HL-60 (cell line): Measurements from ENCODE around the gene WDR27.
"Not testable (repeated sequence)": the region's sequence is repeated elsewhere in the genome, so short reads cannot be mapped to it uniquely, and the experiment has no call there.

Experiments used
- DNase-seq, 2 experiments: peaks; one replicate each; pipeline ENCODE4 v3.0.0-alpha.2; 2010 to 2020; ENCODE audit warnings: low read depth in 1 of 2, low spot score in 1 of 2
- H3K27ac ChIP-seq: fragments of 250-450 bp; sonication (Bioruptor Pico); replicated peaks from 2 replicates; pipeline ENCODE4 v1.5.1; 2020; ENCODE audit warnings: mild to moderate bottlenecking, moderate library complexity
- H3K27me3 ChIP-seq: fragments of 250-450 bp; sonication (Bioruptor Pico); 2 replicates; pipeline ENCODE4 v1.5.1; 2021; ENCODE audit warnings: mild to moderate bottlenecking, moderate library complexity; ENCODE audit not compliant: insufficient read depth, poor library complexity, severe bottlenecking
- H3K4me3 ChIP-seq: replicated peaks from 2 replicates; pipeline ENCODE4 v1.5.1; 2011; ENCODE audit warnings: mild to moderate bottlenecking, control low read depth, low read length; ENCODE audit not compliant: insufficient read depth
- GABPA ChIP-seq: IDR thresholded peaks from 2 replicates; pipeline ENCODE4 v1.6.1; 2012; ENCODE audit warnings: low read depth
- POLR2AphosphoS5 ChIP-seq: IDR thresholded peaks from 2 replicates; pipeline ENCODE4 v1.6.1; 2012; ENCODE audit warnings: low read depth
- SPI1 ChIP-seq: IDR thresholded peaks from 2 replicates; pipeline ENCODE4 v1.6.1; 2012; ENCODE audit warnings: low read depth, mild to moderate bottlenecking, borderline replicate concordance
- TF ChIP-seq, protein P1 (sequence below): IDR thresholded peaks from one replicate; pipeline ENCODE4 v1.5.1; 2011; ENCODE audit warnings: low read length, control low read depth, inconsistent platforms; ENCODE audit not compliant: insufficient read depth
- TF ChIP-seq, protein P2 (sequence below): IDR thresholded peaks from 2 replicates; pipeline ENCODE4 v1.6.1; 2012; ENCODE audit warnings: low read depth; ENCODE audit not compliant: insufficient replicate concordance

The WDR27 gene

DNA sequence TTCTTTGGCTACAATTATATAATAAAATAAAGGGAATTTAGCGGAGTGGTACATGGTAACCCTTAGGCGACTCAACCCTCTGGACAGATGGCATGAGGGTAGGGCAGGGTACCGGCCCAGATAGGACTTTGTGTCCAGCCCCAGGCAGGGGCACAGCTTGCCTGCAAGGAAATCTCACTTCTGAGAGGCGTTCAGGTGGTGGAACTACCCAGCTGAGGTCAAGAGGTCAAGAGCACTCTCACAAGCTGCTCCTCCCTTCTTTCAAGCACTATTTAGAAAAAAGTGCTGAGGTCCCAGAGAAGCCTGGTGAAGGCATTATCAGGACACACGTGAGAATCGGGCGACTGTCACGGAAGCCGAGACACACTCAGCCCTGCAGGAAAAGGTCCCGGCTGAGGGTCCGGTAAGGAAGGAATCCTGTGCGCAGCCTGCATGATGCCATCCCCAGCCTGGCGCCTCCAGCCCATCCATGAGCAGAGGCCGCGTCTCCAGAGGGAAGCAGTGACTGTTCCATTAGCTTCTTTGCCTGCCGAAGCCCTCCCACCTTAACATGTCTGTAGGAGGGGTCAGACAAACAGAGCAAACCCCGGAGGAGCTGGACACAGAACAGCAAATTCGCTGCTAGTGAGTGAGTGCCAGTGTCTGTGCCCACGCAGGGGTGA is 54.8 kb downstream of the WDR27 start:
- TF ChIP-seq, protein P1, sequence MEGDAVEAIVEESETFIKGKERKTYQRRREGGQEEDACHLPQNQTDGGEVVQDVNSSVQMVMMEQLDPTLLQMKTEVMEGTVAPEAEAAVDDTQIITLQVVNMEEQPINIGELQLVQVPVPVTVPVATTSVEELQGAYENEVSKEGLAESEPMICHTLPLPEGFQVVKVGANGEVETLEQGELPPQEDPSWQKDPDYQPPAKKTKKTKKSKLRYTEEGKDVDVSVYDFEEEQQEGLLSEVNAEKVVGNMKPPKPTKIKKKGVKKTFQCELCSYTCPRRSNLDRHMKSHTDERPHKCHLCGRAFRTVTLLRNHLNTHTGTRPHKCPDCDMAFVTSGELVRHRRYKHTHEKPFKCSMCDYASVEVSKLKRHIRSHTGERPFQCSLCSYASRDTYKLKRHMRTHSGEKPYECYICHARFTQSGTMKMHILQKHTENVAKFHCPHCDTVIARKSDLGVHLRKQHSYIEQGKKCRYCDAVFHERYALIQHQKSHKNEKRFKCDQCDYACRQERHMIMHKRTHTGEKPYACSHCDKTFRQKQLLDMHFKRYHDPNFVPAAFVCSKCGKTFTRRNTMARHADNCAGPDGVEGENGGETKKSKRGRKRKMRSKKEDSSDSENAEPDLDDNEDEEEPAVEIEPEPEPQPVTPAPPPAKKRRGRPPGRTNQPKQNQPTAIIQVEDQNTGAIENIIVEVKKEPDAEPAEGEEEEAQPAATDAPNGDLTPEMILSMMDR, result no peak
- no peak for TF ChIP-seq POLR2AphosphoS5
- TF ChIP-seq SPI1, result no peak
- TF ChIP-seq, protein P2, sequence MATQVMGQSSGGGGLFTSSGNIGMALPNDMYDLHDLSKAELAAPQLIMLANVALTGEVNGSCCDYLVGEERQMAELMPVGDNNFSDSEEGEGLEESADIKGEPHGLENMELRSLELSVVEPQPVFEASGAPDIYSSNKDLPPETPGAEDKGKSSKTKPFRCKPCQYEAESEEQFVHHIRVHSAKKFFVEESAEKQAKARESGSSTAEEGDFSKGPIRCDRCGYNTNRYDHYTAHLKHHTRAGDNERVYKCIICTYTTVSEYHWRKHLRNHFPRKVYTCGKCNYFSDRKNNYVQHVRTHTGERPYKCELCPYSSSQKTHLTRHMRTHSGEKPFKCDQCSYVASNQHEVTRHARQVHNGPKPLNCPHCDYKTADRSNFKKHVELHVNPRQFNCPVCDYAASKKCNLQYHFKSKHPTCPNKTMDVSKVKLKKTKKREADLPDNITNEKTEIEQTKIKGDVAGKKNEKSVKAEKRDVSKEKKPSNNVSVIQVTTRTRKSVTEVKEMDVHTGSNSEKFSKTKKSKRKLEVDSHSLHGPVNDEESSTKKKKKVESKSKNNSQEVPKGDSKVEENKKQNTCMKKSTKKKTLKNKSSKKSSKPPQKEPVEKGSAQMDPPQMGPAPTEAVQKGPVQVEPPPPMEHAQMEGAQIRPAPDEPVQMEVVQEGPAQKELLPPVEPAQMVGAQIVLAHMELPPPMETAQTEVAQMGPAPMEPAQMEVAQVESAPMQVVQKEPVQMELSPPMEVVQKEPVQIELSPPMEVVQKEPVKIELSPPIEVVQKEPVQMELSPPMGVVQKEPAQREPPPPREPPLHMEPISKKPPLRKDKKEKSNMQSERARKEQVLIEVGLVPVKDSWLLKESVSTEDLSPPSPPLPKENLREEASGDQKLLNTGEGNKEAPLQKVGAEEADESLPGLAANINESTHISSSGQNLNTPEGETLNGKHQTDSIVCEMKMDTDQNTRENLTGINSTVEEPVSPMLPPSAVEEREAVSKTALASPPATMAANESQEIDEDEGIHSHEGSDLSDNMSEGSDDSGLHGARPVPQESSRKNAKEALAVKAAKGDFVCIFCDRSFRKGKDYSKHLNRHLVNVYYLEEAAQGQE, result no peak
- no peak for TF ChIP-seq GABPA
- DNase-seq, result no peak
- no peak overlapping the region for H3K27ac ChIP-seq
- no peaks in the 10 kb centered on the region for H3K27me3 ChIP-seq
- no peak overlapping the region for H3K4me3 ChIP-seq

DNA sequence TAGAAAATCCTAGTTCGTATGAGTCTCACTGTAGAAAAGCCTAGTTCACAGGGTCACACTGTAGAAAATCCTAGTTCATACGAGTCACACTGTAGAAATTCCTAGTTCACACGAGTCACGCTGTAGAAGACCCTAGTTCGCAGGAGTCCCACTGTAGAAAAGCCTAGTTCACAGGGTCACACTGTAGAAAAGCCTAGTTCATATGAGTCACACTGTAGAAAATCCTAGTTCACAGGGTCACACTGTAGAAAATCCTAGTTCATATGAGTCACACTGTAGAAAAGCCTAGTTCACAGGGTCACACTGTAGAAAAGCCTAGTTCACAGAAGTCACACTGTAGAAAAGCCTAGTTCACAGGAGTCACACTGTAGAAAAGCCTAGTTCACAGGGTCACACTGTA is 56.4 kb downstream of the WDR27 start:
- DNase-seq, H3K27ac ChIP-seq, H3K27me3 ChIP-seq, H3K4me3 ChIP-seq: not testable (repeated sequence)

DNA sequence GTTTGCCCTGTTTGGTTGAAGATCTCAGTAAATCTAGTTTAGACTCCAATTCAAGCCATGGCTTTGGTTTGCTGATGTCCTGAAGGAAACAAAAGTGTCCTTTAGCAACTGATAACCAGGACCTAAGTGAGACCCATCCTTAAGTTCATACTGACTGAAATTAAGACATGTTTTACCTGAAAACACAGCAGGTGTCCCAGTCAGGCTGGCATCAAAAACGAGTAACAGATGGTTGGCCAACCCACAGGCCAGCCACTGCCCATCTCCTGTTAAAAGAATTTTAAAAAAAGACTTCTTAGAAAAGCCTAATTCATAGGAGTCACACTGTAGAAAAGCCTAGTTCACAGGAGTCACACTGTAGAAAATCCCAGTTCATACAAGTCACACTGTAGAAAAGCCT is 58.3 kb downstream of the WDR27 start:
- H3K4me3 ChIP-seq, result no peak overlapping the region
- TF ChIP-seq POLR2AphosphoS5, result no peak
- TF ChIP-seq, protein P2, result no peak
- TF ChIP-seq, protein P1, result no peak
- no peak for TF ChIP-seq SPI1
- TF ChIP-seq GABPA, result no peak
- H3K27me3 ChIP-seq, result no peaks in the 10 kb centered on the region
- H3K27ac ChIP-seq, result no peak overlapping the region
- DNase-seq, result no peak

DNA sequence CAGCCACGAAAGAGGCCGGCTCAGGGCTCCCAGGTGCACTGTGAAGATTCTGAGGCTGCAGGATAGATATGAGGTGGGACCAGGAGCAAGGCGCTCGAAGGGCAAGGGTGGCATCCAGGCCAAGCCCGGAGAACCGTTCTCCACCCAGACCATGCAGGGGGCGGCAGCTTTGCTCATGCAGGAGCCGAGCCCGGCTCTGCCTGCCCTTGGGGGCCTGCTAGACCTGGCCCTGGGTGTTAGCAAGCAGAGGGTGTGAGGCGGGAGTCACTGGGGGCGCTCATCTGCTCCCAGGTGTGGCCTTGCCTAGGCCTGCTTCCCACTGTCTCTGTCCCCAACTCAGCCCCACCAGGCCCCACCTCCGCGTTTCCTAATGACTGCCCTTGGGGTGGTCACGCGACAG is 59.4 kb downstream of the WDR27 start:
- DNase-seq, result no peak
- H3K27me3 ChIP-seq, result no peaks in the 10 kb centered on the region
- no peak overlapping the region for H3K27ac ChIP-seq
- H3K4me3 ChIP-seq, result no peak overlapping the region
- TF ChIP-seq, protein P1, result no peak
- TF ChIP-seq POLR2AphosphoS5, result no peak
- TF ChIP-seq, protein P2, result no peak
- no peak for TF ChIP-seq SPI1
- TF ChIP-seq GABPA, result no peak
